HCT116 (cell line): ENCODE data around the gene RAB25. TPM values are rescaled to one million over a fixed set of nuclear protein-coding genes. Genes with fewer than 3 reads are reported as not detected.

Source experiments
- ATAC-seq: fragments of 200-7000 bp; cut with Tn5 transposase; 2 replicates; pipeline ENCODE4 v1.9.1; 2020; ENCODE audit warnings: mild to moderate bottlenecking, moderate library complexity
- BruUV-seq: library from RNA; stranded (reverse); fragments of 400-500 nt; replicated peaks from 2 replicates; lab custom pipeline; 2021; lab: Mats Ljungman, UMichigan
- CTCF ChIA-PET: fragments of 300-600 bp; sonication (Branson Sonifier 250); formaldehyde crosslinking; loops from one replicate; lab custom pipeline; 2021; ENCODE audit warnings: antibody characterized with exemption; lab: Charles Lee
- POLR2A ChIA-PET: fragments of 300-600, 350-600 bp; sonication (Branson Sonifier 250); formaldehyde crosslinking; loops from one replicate; lab custom pipeline; 2021; ENCODE audit warnings: antibody characterized with exemption; lab: Charles Lee
- RAD21 ChIA-PET, 2 experiments: fragments of 300-600 bp; sonication (Branson Sonifier 250); formaldehyde crosslinking; loops; one replicate each; lab custom pipeline; 2023; ENCODE audit warnings: low total read pairs in 2 of 2; ENCODE audit not compliant: uncharacterized antibody in 2 of 2, unreplicated experiment in 2 of 2, low non-redundant PET in 1 of 2; lab: Charles Lee
- DNase-seq: peaks from one replicate; pipeline ENCODE4 v3.0.0-alpha.2; 2010; ENCODE audit warnings: low read depth, low spot score
- H2AFZ ChIP-seq: fragments of 200-600 bp; shearing (Covaris generic), sonication (generic); 2 replicates; pipeline ENCODE4 v1.6.1; 2017; ENCODE audit warnings: low read depth, mixed run types, mixed read lengths, antibody characterized with exemption, low read length; ENCODE audit not compliant: poor library complexity, severe bottlenecking
- H3K27ac ChIP-seq: 2 replicates; pipeline ENCODE4 v1.5.1; 2012; ENCODE audit warnings: low read depth, low read length
- H3K27me3 ChIP-seq: fragments of 200-600 bp; sonication (generic); 2 replicates; pipeline ENCODE4 v1.6.1; 2016; ENCODE audit warnings: mixed run types, low read length, mixed read lengths; ENCODE audit not compliant: insufficient read depth
- H3K36me3 ChIP-seq, 2 experiments: fragments of 200-500 bp in 1 of 2; fragments of 200-600 bp in 1 of 2; sonication (Bioruptor generic) in 1 of 2; sonication (generic) in 1 of 2; 2 replicates each; pipeline versions ENCODE4 v1.5.1 to v1.6.1; 2014 to 2016; ENCODE audit warnings: low read length in 2 of 2, inconsistent platforms in 1 of 2, mixed read lengths in 1 of 2, mixed run types in 1 of 2; ENCODE audit not compliant: insufficient read depth in 2 of 2, control insufficient read depth in 1 of 2
- H3K4me1 ChIP-seq, 2 experiments: fragments of 200-600 bp in 1 of 2; sonication (generic) in 1 of 2; 2 replicates each; pipeline versions ENCODE4 v1.5.1 to v1.6.1; 2012 to 2017; ENCODE audit warnings: low read length in 2 of 2, inconsistent platforms in 1 of 2, mild to moderate bottlenecking in 1 of 2, mixed read lengths in 1 of 2, mixed run types in 1 of 2, moderate library complexity in 1 of 2; ENCODE audit not compliant: insufficient read depth in 2 of 2, control insufficient read depth in 1 of 2
- H3K4me2 ChIP-seq: fragments of 200-600 bp; sonication (generic); 2 replicates; pipeline ENCODE4 v1.6.1; 2017; ENCODE audit warnings: mixed run types, low read length, mixed read lengths
- H3K4me3 ChIP-seq, 2 experiments: fragments of 200-600 bp in 1 of 2; sonication (generic) in 1 of 2; replicated peaks in 1 of 2; 2 replicates each; pipeline ENCODE4 v1.5.1; 2011 to 2016; ENCODE audit warnings: low read length in 2 of 2, control low read depth in 1 of 2, low read depth in 1 of 2, mild to moderate bottlenecking in 1 of 2, mixed read lengths in 1 of 2, mixed run types in 1 of 2
- H3K79me2 ChIP-seq: fragments of 200-600 bp; sonication (generic); 2 replicates; pipeline ENCODE4 v1.6.1; 2017; ENCODE audit warnings: mild to moderate bottlenecking, mixed run types, low read length, moderate library complexity, mixed read lengths; ENCODE audit not compliant: insufficient read depth
- H3K9ac ChIP-seq: fragments of 200-600 bp; sonication (generic); 2 replicates; pipeline ENCODE4 v1.6.1; 2016; ENCODE audit warnings: low read length, mixed read lengths
- H3K9me2 ChIP-seq: fragments of 200-600 bp; sonication (generic), shearing (Covaris generic); 2 replicates; pipeline ENCODE4 v1.6.1; 2017; ENCODE audit warnings: mixed run types, mild to moderate bottlenecking, moderate library complexity; ENCODE audit not compliant: insufficient read depth
- H3K9me3 ChIP-seq, 2 experiments: fragments of 200-500 bp in 1 of 2; fragments of 200-600 bp in 1 of 2; sonication (Bioruptor generic) in 1 of 2; sonication (generic) in 1 of 2; 2 replicates each; pipeline ENCODE4 v1.6.1; 2014 to 2017; ENCODE audit warnings: low read length in 2 of 2, mixed read lengths in 2 of 2, inconsistent platforms in 1 of 2, low read depth in 1 of 2, mild to moderate bottlenecking in 1 of 2, mixed run types in 1 of 2, moderate library complexity in 1 of 2; ENCODE audit not compliant: control insufficient read depth in 1 of 2, insufficient read depth in 1 of 2
- H4K20me1 ChIP-seq: fragments of 200-600 bp; sonication (generic), shearing (Covaris generic); 2 replicates; pipeline ENCODE4 v1.6.1; 2017; ENCODE audit warnings: mixed run types, mild to moderate bottlenecking, moderate library complexity; ENCODE audit not compliant: insufficient read depth
- CBX3 ChIP-seq: IDR thresholded peaks from 2 replicates; pipeline ENCODE4 v1.6.1; 2012; ENCODE audit warnings: low read depth
- CEBPB ChIP-seq: IDR thresholded peaks from 2 replicates; pipeline ENCODE4 v1.6.1; 2012; ENCODE audit warnings: low read depth
- CTCF ChIP-seq, 3 experiments: fragments of 200-600 bp in 1 of 3; sonication (generic) in 1 of 3; IDR thresholded peaks in 2 of 3; conservative IDR thresholded peaks in 1 of 3; 2 replicates each; pipeline ENCODE4 v1.5.1; 2012 to 2017; ENCODE audit warnings: low read depth in 2 of 3, low read length in 2 of 3, antibody characterized with exemption in 1 of 3, borderline replicate concordance in 1 of 3, control low read depth in 1 of 3, mild to moderate bottlenecking in 1 of 3, mixed read lengths in 1 of 3, mixed run types in 1 of 3, moderate library complexity in 1 of 3; ENCODE audit not compliant: insufficient read depth in 1 of 3
- EGR1 ChIP-seq: IDR thresholded peaks from 2 replicates; pipeline ENCODE4 v1.6.1; 2012; ENCODE audit warnings: low read depth
- ELF1 ChIP-seq: IDR thresholded peaks from 2 replicates; pipeline ENCODE4 v1.6.1; 2012; ENCODE audit warnings: low read depth, borderline replicate concordance
- EZH2 ChIP-seq: fragments of 200-600 bp; sonication (generic); IDR thresholded peaks from 2 replicates; pipeline ENCODE4 v1.6.1; 2017; ENCODE audit warnings: antibody characterized with exemption, mixed run types
- FOSL1 ChIP-seq: IDR thresholded peaks from 2 replicates; pipeline ENCODE4 v1.6.1; 2012; ENCODE audit warnings: low read depth
- POLR2AphosphoS5 ChIP-seq: IDR thresholded peaks from 2 replicates; pipeline ENCODE4 v1.6.1; 2011; ENCODE audit warnings: mild to moderate bottlenecking, low read depth, low read length, moderate library complexity
- RAD21 ChIP-seq: IDR thresholded peaks from 2 replicates; pipeline ENCODE4 v1.6.1; 2012; ENCODE audit warnings: low read depth, mild to moderate bottlenecking
- REST ChIP-seq: IDR thresholded peaks from 2 replicates; pipeline ENCODE4 v1.6.1; 2012; ENCODE audit warnings: low read depth
- SIN3A ChIP-seq: IDR thresholded peaks from 2 replicates; pipeline ENCODE4 v1.6.1; 2012; ENCODE audit warnings: low read depth
- SP1 ChIP-seq: IDR thresholded peaks from 2 replicates; pipeline ENCODE4 v1.6.1; 2012; ENCODE audit warnings: low read depth
- SRF ChIP-seq: IDR thresholded peaks from 2 replicates; pipeline ENCODE4 v1.6.1; 2012; ENCODE audit warnings: low read depth
- YY1 ChIP-seq: IDR thresholded peaks from 2 replicates; pipeline ENCODE4 v1.6.1; 2011; ENCODE audit warnings: low read length, low read depth, moderate library complexity, mild to moderate bottlenecking; ENCODE audit not compliant: insufficient replicate concordance; ENCODE audit errors: extremely low read depth
- ZFX ChIP-seq: fragments of 450-650 bp; IDR thresholded peaks from 2 replicates; pipeline ENCODE4 v1.6.1; 2017
- ZNF274 ChIP-seq: fragments of 200-500 bp; sonication (Bioruptor generic); IDR thresholded peaks from 2 replicates; pipeline ENCODE4 v1.6.1; 2014; ENCODE audit warnings: mild to moderate bottlenecking, low read depth, low read length, inconsistent platforms
- intact Hi-C: fragments of 100-400 bp; cut with micrococcal nuclease; formaldehyde crosslinking; loops from 2 replicates; pipeline ENCODE4 v1.10.0; 2022
- total RNA-seq: library from RNA; stranded (reverse); gene quantifications from one replicate; pipeline ENCODE4 v1.2.1, GENCODE V29; 2021; ENCODE audit not compliant: unreplicated experiment

Gene RAB25
- total RNA-seq, 1 experiment from 2014 or later, result 142 TPM

DNA sequence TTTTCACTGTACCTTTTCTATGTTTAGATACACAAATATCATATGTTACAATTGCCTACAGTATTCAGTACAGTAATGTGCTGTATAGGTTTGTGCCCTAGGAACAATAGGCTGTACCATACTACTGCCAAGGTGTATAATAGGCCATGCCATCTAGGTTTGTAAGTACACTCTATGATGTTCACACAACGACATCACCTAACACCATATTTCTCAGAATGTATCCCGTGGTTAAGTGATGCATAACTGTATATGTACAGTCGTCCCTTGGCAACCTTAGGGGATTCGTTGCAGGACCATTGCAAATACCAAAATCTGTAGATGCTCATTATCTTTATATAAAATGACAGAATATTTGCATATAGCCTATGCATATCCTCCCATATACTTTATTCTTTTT is 34.4 kb upstream of the RAB25 start:
- H2AFZ ChIP-seq, result peak overlapping the region; percentile 95
- POLR2A ChIA-PET, result no interaction called here
- no peak overlapping the region for H3K9ac ChIP-seq
- no peaks in the 10 kb centered on the region for H3K27me3 ChIP-seq
- no peak for TF ChIP-seq CEBPB
- intact Hi-C loops, result loop anchor here (1.0 kb wide), 1 partner anchor 40 kb away; no protein-coding TSS in a partner anchor
- no peaks in the 10 kb centered on the region for H3K36me3 ChIP-seq
- no peaks in the 10 kb centered on the region for H3K79me2 ChIP-seq
- peaks cover 4 to 10% of the 10 kb centered on the region in 2 experiments; a peak in 3 of 4 replicates for H3K4me1 ChIP-seq
- DNase-seq (no peak), ATAC-seq (no peak)
- no peaks in the 10 kb centered on the region for H3K9me3 ChIP-seq
- H3K4me3 ChIP-seq, result no peak overlapping the region
- H3K9me2 ChIP-seq, result no peaks in the 10 kb centered on the region
- H3K4me2 ChIP-seq, result no peak overlapping the region
- H3K27ac ChIP-seq, result no peak overlapping the region
- H4K20me1 ChIP-seq, result no peaks in the 10 kb centered on the region
- CTCF ChIA-PET, result interaction anchor here (1.1 to 1.2 kb wide), 3 partner anchors 34 to 333 kb away, joined by 3 to 14 read pairs (median 7); partner anchors contain the start of gene RAB25
- no TSS peak for BruUV-seq
- RAD21 ChIA-PET, result interaction anchor here in 1 of 2 experiments (1.1 kb wide), 1 partner anchor 40 kb away, joined by 3 read pairs; no protein-coding TSS in a partner anchor

DNA sequence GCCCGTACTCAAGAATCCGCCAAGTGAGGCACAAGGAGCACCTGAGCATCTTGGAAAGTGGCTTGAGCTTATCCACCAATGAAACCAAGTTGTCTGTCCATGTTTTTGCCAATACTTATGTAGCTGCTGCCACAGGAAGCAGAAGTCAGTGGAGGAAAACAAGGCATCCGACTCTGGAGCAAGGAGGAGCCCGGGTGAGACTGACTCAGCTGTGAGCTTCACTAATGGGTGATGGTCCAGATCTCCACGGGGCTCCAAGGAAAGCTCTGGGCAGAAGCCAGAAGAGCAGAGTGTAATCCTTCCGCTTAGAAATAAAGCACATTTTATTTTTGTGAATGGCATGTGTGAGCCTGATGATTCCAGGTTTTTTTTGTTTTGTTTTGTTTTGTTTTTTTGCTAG is 27.9 kb upstream of the RAB25 start:
- Histone ChIP-seq H3K27me3 (no peaks in the 10 kb centered on the region), H3K9ac (no peak overlapping the region), H3K27ac (no peak overlapping the region), H4K20me1 (no peaks in the 10 kb centered on the region), H3K9me3 (no peaks in the 10 kb centered on the region), H3K36me3 (peaks cover 2 to 3% of the 10 kb centered on the region in 2 experiments; a peak in 2 of 4 replicates), H3K4me1 (no peaks in the 10 kb centered on the region), H3K79me2 (no peaks in the 10 kb centered on the region), H3K4me3 (no peak overlapping the region), H2AFZ (no peak overlapping the region), H3K9me2 (no peaks in the 10 kb centered on the region), H3K4me2 (no peak overlapping the region)
- ChIA-PET CTCF (interaction anchor here (0.6 kb wide), 1 partner anchor 226 kb away, joined by 3 read pairs; no protein-coding TSS in a partner anchor), RAD21 (no interaction called here), POLR2A (no interaction called here)
- ATAC-seq, result no peak
- BruUV-seq, result no TSS peak
- intact Hi-C loops, result no loop called here
- no peak for DNase-seq
- TF ChIP-seq FOSL1 (no peak), SP1 (no peak), EZH2 (no peak), EGR1 (no peak), SIN3A (no peak), ELF1 (no peak), RAD21 (no peak), ZFX (no peak), REST (no peak), SRF (no peak), YY1 (no peak), POLR2AphosphoS5 (no peak), CTCF (IDR thresholded peaks at IDR 0.05 in 2 of 3, conservative IDR thresholded peaks at IDR 0.05 in 1 of 3; ENCODE audit: borderline replicate concordance in 1 of 3, insufficient read depth in 1 of 3, low read depth in 2 of 3, low read length in 2 of 3) (no peak), ZNF274 (no peak), CBX3 (no peak)
